Ascending aorta (tissue), 2 donors: Measurements from ENCODE around the gene TFPT. TPM values are rescaled to one million over a fixed set of nuclear protein-coding genes. Genes with fewer than 3 reads are reported as not detected.
"Not testable (repeated sequence)": the region's sequence is repeated elsewhere in the genome, so short reads cannot be mapped to it uniquely, and the experiment has no call there.

Experiments used
- DNase-seq, 2 donors: peaks; one replicate each; pipeline ENCODE4 v3.0.0-alpha.2; 2019; ENCODE audit warnings: low spot score in 2 of 2
- H3K27ac ChIP-seq, 2 donors: fragments of 200-600 bp; sonication (generic); one replicate each; pipeline ENCODE4 v1.5.1; 2016 to 2017; ENCODE audit warnings: mild to moderate bottlenecking in 1 of 2
- H3K27me3 ChIP-seq: fragments of 200-600 bp; sonication (generic); one replicate; pipeline ENCODE4 v1.5.1; 2017
- H3K36me3 ChIP-seq, 2 donors: fragments of 200-600 bp; sonication (generic); one replicate each; pipeline ENCODE4 v1.5.1; 2016
- H3K4me1 ChIP-seq, 2 donors: fragments of 200-600 bp; sonication (generic); one replicate each; pipeline ENCODE4 v1.5.1; 2016 to 2017; ENCODE audit warnings: mild to moderate bottlenecking in 1 of 2
- H3K4me3 ChIP-seq, 2 donors: fragments of 200-600 bp; sonication (generic); one replicate each; pipeline ENCODE4 v1.5.1; 2016 to 2017; ENCODE audit warnings: mild to moderate bottlenecking in 1 of 2
- H3K9me3 ChIP-seq, 2 donors: fragments of 200-600 bp; sonication (generic); one replicate each; pipeline ENCODE4 v1.5.1; 2016
- intact Hi-C: fragments of 100-400 bp; cut with DNase I; formaldehyde crosslinking; loops from one replicate; pipeline ENCODE4 v1.15.1; 2023
- total RNA-seq: library from RNA; depleted of rRNA; stranded (reverse); fragments of >200 nt; gene quantifications from one replicate; pipeline ENCODE4 v1.1.0, GENCODE V29; 2016
- TF ChIP-seq, protein P1 (sequence below), 3 experiments: fragments of 200-600 bp in 2 of 3; fragments of 450-650 bp in 1 of 3; sonication (generic) in 2 of 3; IDR thresholded peaks; one replicate each; pipeline ENCODE4 v1.5.1; 2016 to 2019; ENCODE audit warnings: antibody characterized with exemption in 3 of 3, mild to moderate bottlenecking in 1 of 3, moderate library complexity in 1 of 3

TFPT gene
- total RNA-seq, 1 donor from 2014 or later, result 10.6 TPM

DNA sequence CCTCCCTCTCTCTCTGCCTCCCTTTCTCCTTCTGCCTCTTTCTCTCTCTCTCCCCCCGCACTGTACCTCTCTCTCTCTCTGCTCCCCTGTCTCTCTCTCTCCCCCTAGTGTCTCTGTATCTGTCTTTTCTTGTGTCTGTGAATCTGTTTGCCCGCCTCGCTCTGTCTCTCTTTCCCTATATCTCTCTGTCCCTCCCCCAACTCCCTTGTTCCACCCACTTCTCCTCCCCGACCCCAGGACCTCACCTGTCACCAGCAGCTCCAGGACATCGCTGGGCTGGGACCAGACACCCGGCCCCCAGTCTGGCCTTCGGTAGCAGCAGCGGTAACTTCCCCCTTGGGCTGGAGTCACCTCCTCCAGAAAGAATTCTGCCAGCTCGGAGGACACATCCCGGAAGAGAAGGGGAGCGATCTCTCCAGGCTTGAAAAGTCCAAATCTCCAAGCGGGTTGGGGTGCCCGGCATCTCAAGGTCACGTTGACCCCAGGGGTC is 18.8 kb downstream of the TFPT start:
- TF ChIP-seq, protein P1, sequence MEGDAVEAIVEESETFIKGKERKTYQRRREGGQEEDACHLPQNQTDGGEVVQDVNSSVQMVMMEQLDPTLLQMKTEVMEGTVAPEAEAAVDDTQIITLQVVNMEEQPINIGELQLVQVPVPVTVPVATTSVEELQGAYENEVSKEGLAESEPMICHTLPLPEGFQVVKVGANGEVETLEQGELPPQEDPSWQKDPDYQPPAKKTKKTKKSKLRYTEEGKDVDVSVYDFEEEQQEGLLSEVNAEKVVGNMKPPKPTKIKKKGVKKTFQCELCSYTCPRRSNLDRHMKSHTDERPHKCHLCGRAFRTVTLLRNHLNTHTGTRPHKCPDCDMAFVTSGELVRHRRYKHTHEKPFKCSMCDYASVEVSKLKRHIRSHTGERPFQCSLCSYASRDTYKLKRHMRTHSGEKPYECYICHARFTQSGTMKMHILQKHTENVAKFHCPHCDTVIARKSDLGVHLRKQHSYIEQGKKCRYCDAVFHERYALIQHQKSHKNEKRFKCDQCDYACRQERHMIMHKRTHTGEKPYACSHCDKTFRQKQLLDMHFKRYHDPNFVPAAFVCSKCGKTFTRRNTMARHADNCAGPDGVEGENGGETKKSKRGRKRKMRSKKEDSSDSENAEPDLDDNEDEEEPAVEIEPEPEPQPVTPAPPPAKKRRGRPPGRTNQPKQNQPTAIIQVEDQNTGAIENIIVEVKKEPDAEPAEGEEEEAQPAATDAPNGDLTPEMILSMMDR (IDR thresholded peaks at IDR 0.05), result peak in 1 of 3 experiments; percentile 7
- H3K4me1 ChIP-seq, result peaks cover 5 to 7% of the 10 kb centered on the region in 2 donors
- H3K27me3 ChIP-seq, result peaks cover 10% of the 10 kb centered on the region
- DNase-seq, result no peak
- intact Hi-C loops, result no loop called here
- H3K27ac ChIP-seq, result no peak overlapping the region
- no peaks in the 10 kb centered on the region for H3K9me3 ChIP-seq
- no peaks in the 10 kb centered on the region for H3K36me3 ChIP-seq
- H3K4me3 ChIP-seq, result peak overlapping the region; percentile 35 to 36

DNA sequence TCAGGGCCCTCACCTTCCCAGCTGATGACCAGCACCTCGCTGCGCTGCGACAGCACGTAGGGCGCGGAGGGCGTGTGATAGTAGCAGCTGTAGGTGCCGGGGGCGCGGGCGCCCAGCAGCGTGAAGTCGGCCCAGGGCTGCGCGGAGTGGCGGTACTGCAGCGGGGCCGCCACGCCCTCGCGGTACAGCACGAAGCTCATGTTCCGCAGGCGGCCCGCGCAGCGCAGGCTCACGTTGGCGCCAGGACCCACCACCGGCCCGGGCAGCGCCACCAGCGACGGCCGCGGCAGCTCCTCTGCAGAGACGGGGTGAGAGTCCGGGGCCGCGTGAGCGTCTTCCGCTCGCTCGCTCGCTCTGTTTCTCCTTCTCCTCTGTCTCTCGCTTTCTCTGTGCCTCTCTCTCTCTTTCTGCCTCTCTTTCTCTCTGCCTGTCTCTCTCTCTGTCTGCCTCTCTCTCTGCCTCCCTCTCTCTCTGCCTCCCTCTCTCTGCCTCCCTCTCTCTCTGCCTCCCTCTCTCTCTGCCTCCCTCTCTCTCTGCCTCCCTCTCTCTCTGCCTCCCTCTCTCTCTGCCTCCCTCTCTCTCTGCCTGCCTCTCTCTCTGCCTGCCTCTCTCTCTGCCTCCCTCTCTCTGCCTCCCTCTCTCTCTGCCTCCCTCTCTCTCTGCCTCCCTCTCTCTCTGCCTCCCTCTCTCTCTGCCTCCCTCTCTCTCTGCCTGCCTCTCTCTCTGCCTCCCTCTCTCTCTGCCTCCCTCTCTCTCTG is 19.4 kb downstream of the TFPT start:
- Histone ChIP-seq H3K27me3 (peaks cover 10% of the 10 kb centered on the region), H3K4me3 (peak overlapping the region; percentile 40 to 61)
- H3K9me3 ChIP-seq, DNase-seq, intact Hi-C loops, H3K4me1 ChIP-seq, H3K36me3 ChIP-seq, H3K27ac ChIP-seq: not testable (repeated sequence)

DNA sequence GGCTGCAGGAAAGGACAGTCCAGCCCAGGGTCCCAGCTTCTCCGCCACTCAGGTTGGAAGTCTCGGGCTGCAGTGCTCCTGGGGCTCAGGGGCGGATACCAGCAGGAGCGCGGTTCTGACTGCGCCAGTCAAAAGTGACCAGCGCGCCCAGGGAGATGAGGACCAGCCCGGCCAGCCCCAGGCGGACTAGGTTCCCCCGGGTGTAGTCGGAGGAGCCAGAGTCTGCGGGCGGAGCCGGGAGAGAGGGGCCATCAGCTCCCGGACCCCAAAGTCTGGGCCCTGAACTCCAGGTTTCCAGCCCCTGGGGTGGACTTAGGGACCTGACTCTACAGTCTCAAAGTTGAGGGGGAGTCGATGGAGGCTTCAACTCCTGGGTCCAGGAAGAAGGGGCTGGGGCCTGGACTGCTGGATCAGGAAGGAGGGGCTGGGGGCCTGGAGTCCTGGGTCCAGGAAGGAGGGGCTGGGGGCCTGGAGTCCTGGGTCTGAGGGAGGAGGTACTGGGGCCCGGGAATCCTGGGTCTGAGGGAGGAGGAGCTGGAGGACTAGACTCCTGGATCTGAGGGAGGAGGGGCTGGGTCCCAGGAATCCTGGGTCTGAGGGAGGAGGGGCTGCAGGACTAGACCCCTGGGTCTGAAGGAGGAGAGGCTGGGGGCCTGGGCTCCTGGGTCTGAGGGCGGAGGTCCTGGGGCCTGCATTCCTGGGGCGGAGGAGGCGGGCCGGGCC is 20.2 kb downstream of the TFPT start:
- no peak for DNase-seq
- H3K27ac ChIP-seq, result no peak overlapping the region

DNA sequence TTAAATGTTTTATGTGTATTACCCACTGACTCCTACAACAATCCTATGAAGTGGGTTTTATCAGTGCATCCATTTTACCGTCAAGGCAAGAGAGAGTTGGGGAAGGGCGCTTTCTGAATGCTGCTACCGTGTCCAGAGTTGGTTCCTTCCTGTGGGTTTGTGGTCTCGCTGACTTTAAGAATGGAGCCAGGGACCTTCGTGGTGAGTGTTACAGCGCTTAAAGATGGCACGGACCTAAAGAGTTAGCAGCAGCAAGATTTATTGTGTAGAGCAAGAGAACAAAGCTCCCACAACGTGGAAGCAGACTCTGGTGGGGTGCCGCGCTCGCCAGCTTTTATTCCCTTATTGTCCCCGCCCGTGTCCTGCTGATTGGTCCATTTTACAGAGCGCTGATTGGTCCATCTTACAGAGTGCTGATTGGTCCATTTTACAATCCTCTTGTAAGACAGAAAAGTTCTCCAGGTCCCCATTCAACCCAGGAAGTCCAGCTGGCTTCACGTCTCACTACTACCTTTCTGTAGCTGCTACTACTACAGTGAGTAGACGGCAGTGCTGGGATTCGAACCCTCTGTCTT is 20.9 kb downstream of the TFPT start:
- Histone ChIP-seq H3K4me1 (peaks cover 5 to 7% of the 10 kb centered on the region in 2 donors), H3K27ac (no peak overlapping the region), H3K9me3 (no peaks in the 10 kb centered on the region), H3K36me3 (no peaks in the 10 kb centered on the region), H3K27me3 (peaks cover 10% of the 10 kb centered on the region), H3K4me3 (no peak overlapping the region)
- no peak for DNase-seq
- TF ChIP-seq, protein P1 (IDR thresholded peaks at IDR 0.05), result no peak
- intact Hi-C loops, result no loop called here

More for the DNA sequence above, 20.2 kb downstream of the TFPT start:
- H3K4me3 ChIP-seq, result peak overlapping the region; percentile 40 to 61
- no peaks in the 10 kb centered on the region for H3K9me3 ChIP-seq
- H3K27me3 ChIP-seq, result peaks cover 10% of the 10 kb centered on the region
- H3K36me3 ChIP-seq, result no peaks in the 10 kb centered on the region
- TF ChIP-seq, protein P1 (IDR thresholded peaks at IDR 0.05), result no peak
- peaks cover 5 to 7% of the 10 kb centered on the region in 2 donors for H3K4me1 ChIP-seq
- intact Hi-C loops, result no loop called here

DNA sequence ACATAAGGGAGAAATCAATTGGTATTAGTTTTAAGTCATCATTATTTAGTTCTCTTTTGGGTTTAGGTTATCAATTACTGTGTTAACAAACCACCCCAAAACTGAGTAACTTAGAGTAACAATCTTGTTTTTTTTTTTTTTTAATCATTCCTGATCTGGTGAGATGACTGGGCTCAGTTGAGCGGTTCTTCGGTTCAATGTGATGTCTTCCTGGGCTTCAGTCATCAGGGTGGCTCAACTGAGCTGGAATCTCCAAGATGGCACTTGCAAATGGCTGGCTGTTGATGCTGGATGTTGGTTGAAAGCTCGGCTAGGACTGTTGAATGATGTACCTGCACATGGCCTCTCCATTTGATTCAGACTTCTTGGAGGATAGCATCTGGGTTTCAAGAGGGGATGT is 31.0 kb downstream of the TFPT start:
- H3K4me3 ChIP-seq, result no peak overlapping the region
- no peaks in the 10 kb centered on the region for H3K36me3 ChIP-seq
- peaks cover 0 to 18% of the 10 kb centered on the region in 2 donors for H3K9me3 ChIP-seq
- H3K4me1 ChIP-seq, result no peaks in the 10 kb centered on the region
- TF ChIP-seq, protein P1 (IDR thresholded peaks at IDR 0.05), result no peak
- DNase-seq, result no peak
- intact Hi-C loops, result no loop called here
- no peaks in the 10 kb centered on the region for H3K27me3 ChIP-seq
- no peak overlapping the region for H3K27ac ChIP-seq

DNA sequence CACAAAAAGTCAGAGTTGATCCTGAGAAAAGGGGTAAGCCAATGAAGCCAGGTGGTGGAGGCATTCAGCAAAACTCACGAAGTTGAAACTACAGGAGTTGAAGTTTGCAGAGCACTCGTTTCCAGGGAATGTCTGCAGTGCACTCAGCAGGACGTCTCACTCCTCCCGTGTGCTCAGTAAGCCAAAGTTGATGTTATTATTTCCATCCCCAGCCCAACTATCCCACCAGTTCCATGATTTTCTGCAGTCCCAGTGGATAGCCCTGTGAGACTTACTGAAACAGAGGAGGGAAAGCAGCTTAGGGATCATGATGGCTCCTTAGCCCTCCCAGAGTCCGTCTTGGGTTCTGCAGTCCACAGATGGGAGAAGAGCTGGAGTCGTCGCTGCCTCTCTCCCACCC is 34.4 kb downstream of the TFPT start, which contains the start of gene TARM1:
Gene TARM1, minus strand, starts transcription at position 334 of the 400 bp plus-strand sequence. Its CDS starts 25 bp downstream, at position 309.
- H3K27me3 ChIP-seq, result no peaks in the 10 kb centered on the region
- no peak within 1 kb of the TSS for H3K4me3 ChIP-seq
- H3K9me3 ChIP-seq, result peaks cover 0 to 18% of the 10 kb centered on the region in 2 donors
- no peak for DNase-seq
- TF ChIP-seq, protein P1 (IDR thresholded peaks at IDR 0.05), result no peak
- intact Hi-C loops, result no loop called here
- no peaks in the 10 kb centered on the region for H3K4me1 ChIP-seq
- no peak within 1 kb of the TSS for H3K27ac ChIP-seq
- H3K36me3 ChIP-seq, result no peaks in the 10 kb centered on the region
